Mononuclear cell (primary cell): ENCODE measurements around the gene KCND1. TPM values are rescaled to one million over a fixed set of nuclear protein-coding genes. Genes with fewer than 3 reads are reported as not detected.
A peak's percentile ranks its signal among the peaks of the same experiment; 100 is the strongest.

ENCODE experiments used
- H3K27me3 ChIP-seq: 2 replicates; pipeline ENCODE4 v1.6.0; 2011; ENCODE audit warnings: low read length, control low read depth; ENCODE audit not compliant: insufficient read depth
- H3K4me1 ChIP-seq: 2 replicates; pipeline ENCODE4 v1.5.1; 2011; ENCODE audit warnings: mild to moderate bottlenecking, low read length, control low read depth; ENCODE audit not compliant: insufficient read depth
- H3K4me3 ChIP-seq: 2 replicates; pipeline ENCODE4 v1.5.1; 2011; ENCODE audit warnings: mild to moderate bottlenecking, low read length, moderate library complexity
- H3K9me3 ChIP-seq: 2 replicates; pipeline ENCODE4 v1.5.1; 2011; ENCODE audit warnings: low read depth, mild to moderate bottlenecking, control low read depth, low read length
- total RNA-seq: library from RNA; depleted of rRNA; stranded (reverse); fragments of >200 nt; gene quantifications from one replicate; pipeline ENCODE4 v1.2.3, GENCODE V29; 2012

Gene KCND1
- 1.2 TPM for total RNA-seq

DNA sequence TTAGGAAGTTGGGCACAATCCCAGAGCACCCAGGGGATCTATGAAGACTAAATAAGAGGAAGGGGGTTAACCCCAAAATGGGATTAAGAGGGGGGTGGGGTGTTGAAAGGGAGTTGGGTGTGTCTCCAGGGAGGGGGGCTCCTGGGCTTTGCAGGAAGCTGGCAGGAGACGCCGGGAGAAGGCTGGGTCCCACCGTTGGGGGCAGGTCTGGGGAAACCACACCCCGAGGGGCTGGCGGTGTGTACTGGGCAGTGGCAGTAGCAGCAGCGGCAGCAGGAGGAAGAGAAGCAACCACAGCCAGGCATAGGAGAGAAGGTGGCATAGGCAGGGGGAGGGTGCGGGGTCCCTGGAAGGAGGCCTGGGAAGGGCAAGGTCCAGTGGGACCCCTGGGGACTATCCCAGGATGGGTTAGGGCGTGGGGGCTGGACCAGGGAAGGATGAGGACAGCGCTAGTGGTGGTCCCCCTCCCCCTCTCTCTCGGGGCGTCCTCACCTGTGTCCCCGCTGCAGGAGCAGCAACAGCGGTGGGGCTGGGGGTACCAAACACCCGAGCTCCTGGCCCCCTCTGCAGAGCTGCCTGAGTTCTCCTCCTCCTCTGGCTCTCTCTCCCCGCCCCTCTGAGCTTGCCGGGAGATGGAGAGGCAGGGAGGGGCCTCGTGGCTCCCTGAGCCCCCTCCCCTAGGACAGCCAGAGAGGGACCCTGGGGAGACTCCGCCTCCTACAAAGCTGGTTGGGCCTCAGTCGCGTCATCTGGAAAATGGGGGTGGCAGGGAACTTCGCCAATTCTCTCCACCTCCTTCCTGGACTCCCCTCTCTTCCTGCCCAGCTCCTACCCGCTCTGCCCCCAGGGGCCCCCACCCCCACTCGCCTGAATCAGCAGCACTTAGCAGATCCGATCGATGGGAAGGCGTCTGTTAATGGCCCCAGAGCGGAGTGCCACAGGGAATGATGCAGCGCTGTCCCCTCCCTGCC, at the start of gene KCND1:
Gene KCND1 (minus strand): TSS at position 596 of the 971 bp plus-strand sequence. CDS start 1,573 bp downstream, outside the sequence.
- Histone ChIP-seq H3K4me3 (no peak within 1 kb of the TSS), H3K4me1 (peaks cover 12% of the 10 kb centered on the region), H3K27me3 (no peaks in the 10 kb centered on the region), H3K9me3 (no peaks in the 10 kb centered on the region)

DNA sequence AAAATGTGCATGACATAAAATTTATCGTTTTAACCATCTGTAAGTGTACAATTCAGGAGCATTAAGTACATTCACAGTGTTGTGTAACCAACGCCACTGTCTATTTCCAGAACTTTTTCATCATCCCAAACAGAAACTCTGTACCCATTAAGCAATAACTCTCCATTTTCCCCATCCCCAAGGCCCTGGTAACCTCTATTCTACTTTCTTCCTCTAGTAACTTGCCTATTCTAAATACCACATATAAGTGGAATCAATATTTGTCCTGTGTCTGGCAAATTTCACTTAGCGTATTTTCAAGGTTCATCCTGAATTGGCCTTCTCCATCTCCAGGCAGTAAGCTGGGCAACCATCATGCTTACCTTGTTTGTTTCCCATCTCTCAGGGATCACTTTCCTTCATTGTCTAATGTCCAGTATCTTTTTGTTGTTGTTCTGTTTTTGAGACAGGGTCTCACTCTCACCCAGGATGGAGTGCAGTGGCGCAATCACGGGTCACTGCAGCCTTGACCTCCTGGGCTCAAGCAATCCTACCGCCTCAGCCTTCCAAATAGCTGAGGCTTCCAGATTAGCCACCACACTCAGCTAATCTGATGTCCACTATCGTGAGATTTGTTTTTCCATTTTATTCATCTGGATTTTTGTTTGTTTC, 48.1 kb upstream of the KCND1 start:
- no peaks in the 10 kb centered on the region for H3K9me3 ChIP-seq

DNA sequence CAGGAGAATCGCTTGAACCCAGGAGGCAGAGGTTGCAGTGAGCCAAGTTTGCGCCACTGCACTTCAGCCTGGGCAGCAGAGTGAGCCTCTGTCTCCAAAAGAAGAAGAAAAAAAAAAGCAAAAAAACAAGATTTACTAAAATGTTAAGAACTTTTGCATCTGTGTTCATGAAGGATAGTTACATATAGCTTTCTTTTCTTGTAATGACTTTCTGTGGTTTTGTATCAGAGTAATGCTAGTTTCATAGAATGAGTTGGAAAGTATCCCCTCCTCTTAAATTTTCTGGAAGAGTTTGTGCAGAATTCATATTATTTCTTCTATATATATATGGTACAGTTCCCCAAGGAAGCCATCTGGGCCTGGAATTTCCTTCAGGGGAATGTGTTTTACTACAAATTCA, 47.4 kb upstream of the KCND1 start:
- Histone ChIP-seq H3K4me1 (no peaks in the 10 kb centered on the region), H3K27me3 (no peaks in the 10 kb centered on the region), H3K4me3 (no peak overlapping the region), H3K9me3 (no peaks in the 10 kb centered on the region)

More for the DNA sequence above, 48.1 kb upstream of the KCND1 start:
- Histone ChIP-seq H3K4me3 (no peak overlapping the region), H3K27me3 (no peaks in the 10 kb centered on the region), H3K4me1 (no peaks in the 10 kb centered on the region)

DNA sequence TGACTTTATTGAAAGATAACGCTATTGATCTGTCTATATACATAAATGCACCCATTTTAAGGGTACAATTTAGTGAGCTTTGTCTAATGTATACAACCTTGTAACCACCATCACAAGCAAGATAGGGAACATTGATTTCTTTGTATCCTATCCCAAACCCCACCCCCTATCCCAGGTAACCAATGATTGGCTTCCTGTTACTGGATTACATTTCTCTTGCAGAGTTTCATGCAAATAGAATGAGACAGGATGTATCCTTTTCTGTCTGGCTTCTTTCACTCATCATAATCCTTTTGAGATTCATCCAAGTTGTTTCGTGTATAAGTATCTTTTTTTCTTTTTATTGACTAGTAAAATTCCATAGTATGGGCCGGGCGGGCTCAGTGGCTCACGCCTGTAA, 32.1 kb upstream of the KCND1 start:
- Histone ChIP-seq H3K9me3 (no peaks in the 10 kb centered on the region), H3K4me3 (no peak overlapping the region), H3K27me3 (no peaks in the 10 kb centered on the region), H3K4me1 (peaks cover 12% of the 10 kb centered on the region)

DNA sequence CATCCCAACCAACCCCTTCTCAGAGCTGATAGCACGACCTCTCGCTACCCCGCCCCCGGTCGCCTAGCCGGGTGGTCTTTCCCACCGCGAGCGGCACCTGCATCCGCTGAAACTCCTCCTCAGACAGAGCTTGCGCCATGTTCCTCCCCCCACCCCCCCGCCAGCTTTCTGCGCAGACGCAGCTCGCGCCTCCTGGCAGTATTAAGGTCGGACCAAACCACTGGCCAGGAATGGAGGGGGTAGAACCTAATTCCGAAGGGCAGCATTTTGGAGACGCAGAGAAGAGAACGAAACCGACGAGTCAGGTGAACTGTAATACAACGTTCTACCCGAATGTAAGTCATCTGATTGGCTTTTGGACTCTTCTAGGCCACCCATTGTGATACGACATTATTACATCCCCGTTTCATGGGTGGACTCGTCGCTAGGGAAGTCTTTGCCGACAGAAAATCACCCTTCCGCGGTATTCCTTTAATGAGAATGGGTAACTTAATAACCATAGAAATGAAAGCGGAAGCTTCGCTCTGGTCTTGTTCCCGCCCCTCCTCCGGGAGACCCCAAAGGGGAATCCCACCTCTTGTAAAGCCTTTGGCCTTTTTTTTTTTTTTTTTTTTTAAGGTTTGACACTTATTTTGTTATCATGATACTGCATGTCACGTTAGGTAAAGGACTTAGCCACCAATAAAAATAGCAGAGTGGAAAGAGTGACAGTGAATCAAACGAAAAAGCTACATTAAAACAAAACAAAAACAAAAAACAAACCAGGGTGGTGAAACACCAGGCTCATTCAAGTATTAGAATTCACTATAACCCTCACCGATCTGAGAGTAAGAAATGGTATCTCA, 30.7 kb upstream of the KCND1 start, which contains the start of gene GRIPAP1:
Gene GRIPAP1 (minus strand): TSS at position 174 of the 845 bp plus-strand sequence. CDS start 35 bp downstream, at position 139.
- no peaks in the 10 kb centered on the region for H3K9me3 ChIP-seq
- peak within 1 kb of the TSS; percentile 78 for H3K4me3 ChIP-seq
- H3K27me3 ChIP-seq = no peaks in the 10 kb centered on the region
- peaks cover 12% of the 10 kb centered on the region for H3K4me1 ChIP-seq

DNA sequence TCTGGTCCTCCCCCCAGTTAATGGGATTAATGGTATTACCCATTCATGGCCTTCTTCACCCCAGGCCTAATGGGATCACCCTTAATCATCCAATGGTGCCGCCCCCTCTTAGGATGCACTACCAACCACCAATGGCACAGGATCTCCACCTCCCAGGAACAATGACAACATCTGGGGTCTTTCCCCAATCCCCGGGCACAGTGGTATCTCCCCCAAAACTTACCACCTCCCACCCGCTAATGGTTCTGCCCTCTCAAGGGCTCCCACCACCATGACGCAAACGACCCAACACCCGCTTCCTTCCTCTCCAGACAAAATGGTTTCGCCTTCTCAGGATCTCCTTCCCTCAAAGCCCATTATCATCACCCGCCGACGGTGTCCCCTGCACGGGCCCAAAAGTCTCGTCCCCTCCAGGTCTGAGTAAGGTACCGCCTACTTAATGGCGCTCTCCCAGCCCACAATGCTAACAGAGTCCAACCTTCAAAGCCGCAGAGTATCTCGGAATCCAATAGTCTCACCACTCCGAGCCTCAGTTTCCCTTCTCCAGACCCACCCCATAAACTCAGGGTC, 30.0 kb upstream of the KCND1 start:
- Histone ChIP-seq H3K9me3 (no peaks in the 10 kb centered on the region), H3K4me3 (peak overlapping the region; percentile 78), H3K27me3 (no peaks in the 10 kb centered on the region), H3K4me1 (peaks cover 12% of the 10 kb centered on the region)

DNA sequence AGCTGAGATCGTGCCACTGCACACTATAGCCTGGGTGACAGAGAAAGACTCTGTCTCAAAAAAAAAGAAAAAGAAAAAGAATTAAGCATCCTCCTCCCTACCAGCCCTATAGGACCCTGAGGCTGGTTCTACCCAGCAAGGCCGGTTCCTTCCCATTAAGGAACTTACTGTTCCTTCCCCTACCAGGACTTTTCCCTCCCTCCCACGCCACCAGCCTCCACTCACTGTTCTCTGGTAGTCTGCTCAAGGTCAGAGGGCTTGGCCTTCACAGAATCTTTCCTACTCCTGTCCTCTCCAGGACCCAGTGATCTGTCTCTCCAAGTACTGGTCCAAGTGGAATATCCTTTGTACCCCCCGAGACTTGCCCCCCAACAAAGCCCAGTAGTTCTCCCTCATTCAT, 29.0 kb upstream of the KCND1 start:
- Histone ChIP-seq H3K27me3 (no peaks in the 10 kb centered on the region), H3K4me3 (no peak overlapping the region), H3K4me1 (peaks cover 12% of the 10 kb centered on the region), H3K9me3 (no peaks in the 10 kb centered on the region)

DNA sequence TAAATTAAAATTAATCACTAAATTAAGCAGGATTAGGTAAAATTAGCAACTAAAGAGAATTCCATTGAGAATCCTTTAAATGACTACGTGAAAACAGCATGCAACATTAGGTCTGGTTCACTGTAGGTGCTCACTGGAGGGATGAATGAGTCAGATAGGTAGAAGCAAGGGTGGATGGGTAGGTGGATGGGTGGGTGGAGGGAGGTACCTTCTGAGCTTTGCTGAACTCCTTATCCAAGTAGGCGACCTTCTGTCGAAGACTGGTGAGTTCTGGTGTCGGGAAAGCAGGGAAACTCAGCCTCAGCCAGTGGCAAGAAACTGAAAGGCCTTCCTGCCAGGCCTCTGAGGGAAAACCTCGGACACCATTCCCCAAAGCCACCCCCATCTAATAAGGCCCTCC, 27.4 kb upstream of the KCND1 start:
- Histone ChIP-seq H3K4me1 (peaks cover 12% of the 10 kb centered on the region), H3K4me3 (no peak overlapping the region), H3K9me3 (no peaks in the 10 kb centered on the region), H3K27me3 (no peaks in the 10 kb centered on the region)

DNA sequence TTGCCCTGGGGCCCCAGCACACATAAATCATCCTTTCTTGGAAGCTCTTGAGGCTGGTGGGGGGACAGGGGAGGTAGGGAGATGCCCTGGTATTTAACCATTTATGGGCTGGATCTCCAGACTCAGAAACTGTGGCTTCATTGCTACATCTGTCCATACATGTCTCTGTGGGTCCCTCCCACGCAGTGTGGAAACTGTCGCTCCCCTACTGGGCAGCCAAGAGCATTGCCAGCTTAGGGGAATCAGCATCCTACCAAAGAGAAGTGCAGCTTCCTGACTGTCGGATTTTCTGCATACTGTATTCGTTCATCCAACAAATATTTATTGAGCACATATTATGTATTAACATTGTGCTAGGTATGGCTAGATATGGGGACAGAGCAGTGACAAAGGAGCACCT, 26.7 kb upstream of the KCND1 start:
- Histone ChIP-seq H3K9me3 (no peaks in the 10 kb centered on the region), H3K4me3 (no peak overlapping the region), H3K27me3 (no peaks in the 10 kb centered on the region), H3K4me1 (peaks cover 12% of the 10 kb centered on the region)

DNA sequence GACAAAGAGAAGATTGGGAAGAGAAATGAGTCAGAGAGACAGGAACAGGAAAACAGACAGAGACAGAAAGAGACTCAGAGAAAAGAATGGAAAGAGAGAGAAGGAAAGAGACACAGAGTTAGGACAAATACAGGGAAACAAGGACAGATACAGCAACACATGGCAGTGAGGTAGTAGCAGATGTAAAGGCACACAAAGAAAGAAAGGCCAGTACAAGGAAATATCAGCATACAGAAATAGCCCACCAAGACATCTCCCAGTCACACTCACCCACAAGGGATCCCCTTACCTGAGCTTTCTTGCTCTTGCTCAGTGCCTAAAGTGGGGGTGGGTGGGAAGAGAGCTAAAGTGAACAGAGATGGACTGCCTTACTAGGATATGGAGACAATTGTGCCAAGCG, 26.2 kb upstream of the KCND1 start:
- Histone ChIP-seq H3K27me3 (no peaks in the 10 kb centered on the region), H3K9me3 (no peaks in the 10 kb centered on the region), H3K4me1 (peaks cover 12% of the 10 kb centered on the region), H3K4me3 (no peak overlapping the region)

DNA sequence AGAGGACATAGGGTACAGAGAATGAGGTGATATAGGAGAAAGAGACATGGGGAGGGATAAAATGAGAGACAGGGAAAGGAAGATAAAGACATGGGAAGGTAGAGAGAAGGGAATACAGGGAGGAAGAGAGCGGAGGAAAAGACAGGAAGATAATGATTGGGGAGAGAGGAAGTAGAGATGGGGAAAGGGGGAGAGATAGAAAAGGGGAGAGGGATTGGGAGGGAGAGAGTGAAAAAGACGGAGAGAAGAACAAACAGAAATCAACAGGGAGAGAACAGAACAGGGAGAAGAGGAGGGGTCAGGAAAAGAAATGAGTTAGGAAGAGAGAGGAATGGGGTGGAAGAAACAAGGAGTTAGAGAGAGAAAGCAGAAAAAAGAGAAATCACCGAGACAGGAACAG, 25.8 kb upstream of the KCND1 start:
- H3K4me3 ChIP-seq = no peak overlapping the region
- no peaks in the 10 kb centered on the region for H3K9me3 ChIP-seq
- H3K27me3 ChIP-seq = no peaks in the 10 kb centered on the region
- peaks cover 12% of the 10 kb centered on the region for H3K4me1 ChIP-seq

DNA sequence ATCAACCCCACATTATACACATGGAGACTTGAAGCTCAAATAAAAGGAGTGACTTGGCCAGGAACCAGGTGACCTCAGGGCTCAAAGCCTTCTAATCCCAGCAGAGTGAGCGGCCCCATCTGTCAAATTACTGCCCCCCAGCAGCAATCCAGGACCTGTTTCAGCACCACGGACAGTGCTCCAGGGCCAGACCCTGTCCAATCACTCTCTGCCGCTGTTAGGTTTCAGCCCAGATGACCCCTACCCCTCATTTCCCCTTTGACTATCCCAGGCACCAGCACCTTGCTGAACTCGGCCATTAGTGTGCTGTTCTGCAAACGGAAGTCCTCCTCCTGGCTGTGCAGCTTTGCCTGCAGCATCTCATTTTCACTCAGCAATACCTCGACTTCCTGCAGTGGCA, 25.3 kb upstream of the KCND1 start:
- H3K4me1 ChIP-seq = peaks cover 12% of the 10 kb centered on the region
- H3K27me3 ChIP-seq = no peaks in the 10 kb centered on the region
- H3K9me3 ChIP-seq = no peaks in the 10 kb centered on the region
- H3K4me3 ChIP-seq = no peak overlapping the region

DNA sequence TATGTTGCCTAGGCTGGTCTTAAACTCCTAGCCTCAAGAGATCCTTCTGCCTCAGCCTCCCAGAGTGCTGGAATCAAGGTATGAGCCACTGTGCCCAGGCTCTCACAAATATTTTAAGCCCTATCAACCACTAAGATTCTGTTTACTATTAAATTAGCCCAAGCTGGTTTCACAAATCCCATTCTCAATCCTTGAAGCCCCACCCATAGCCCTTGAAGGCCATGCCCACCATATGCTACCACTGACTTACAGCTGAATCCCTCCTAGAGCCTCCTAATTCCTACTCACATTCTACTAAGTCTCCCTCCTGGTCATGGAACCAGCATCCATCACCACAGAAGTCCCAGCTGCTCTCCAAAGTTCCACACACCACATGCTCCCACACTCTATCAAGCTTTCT, 20.7 kb upstream of the KCND1 start:
- H3K9me3 ChIP-seq = no peaks in the 10 kb centered on the region
- H3K27me3 ChIP-seq = no peaks in the 10 kb centered on the region
- no peak overlapping the region for H3K4me3 ChIP-seq
- no peaks in the 10 kb centered on the region for H3K4me1 ChIP-seq

DNA sequence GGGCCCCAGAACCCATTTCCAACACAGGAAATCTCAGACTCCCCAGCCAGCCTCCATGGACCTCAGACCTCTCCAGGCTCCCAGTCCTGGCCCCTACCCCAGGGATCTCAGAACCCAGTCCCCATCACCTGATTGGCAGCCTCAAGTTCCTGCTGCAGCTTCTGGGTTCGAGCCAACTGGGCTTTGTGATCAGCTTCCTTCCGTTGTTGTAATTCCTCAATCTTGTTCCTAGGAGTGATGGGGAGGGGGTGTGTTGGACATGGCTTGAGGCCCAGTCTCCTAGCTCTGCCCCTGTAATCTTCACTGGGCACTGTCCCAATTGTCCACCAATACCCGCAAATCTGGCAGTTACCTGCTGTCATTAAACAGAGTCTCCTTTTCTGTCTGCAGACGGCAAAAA, 17.8 kb upstream of the KCND1 start:
- Histone ChIP-seq H3K9me3 (no peaks in the 10 kb centered on the region), H3K27me3 (no peaks in the 10 kb centered on the region), H3K4me1 (no peaks in the 10 kb centered on the region), H3K4me3 (no peak overlapping the region)
